HepG2 (cell line): Measurements from ENCODE around the gene NEAT1. TPM values are rescaled to one million over a fixed set of nuclear protein-coding genes. Genes with fewer than 3 reads are reported as not detected.
A peak's percentile ranks its signal among the peaks of the same experiment; 100 is the strongest.

Source experiments
- ARID5B ChIP-seq: IDR thresholded peaks from 2 replicates; pipeline ENCODE4 v1.4.0; 2020; ENCODE audit warnings: mild to moderate bottlenecking, missing genetic modification reagents
- ATF3 ChIP-seq: sonication (generic); formaldehyde crosslinking; IDR thresholded peaks from 2 replicates; pipeline ENCODE4 v1.4.0; 2020; ENCODE audit warnings: missing genetic modification reagents
- BATF2 ChIP-seq: sonication (generic); formaldehyde crosslinking; IDR thresholded peaks from 2 replicates; pipeline ENCODE4 v1.8.0; 2022; ENCODE audit warnings: mild to moderate bottlenecking, missing genetic modification reagents, moderate library complexity
- CENPT ChIP-seq: sonication (generic); formaldehyde crosslinking; IDR thresholded peaks from 2 replicates; pipeline ENCODE4 v1.8.0; 2022; ENCODE audit warnings: low read depth, mild to moderate bottlenecking, moderate library complexity, missing genetic modification reagents
- E2F5 ChIP-seq: sonication (generic); formaldehyde crosslinking; conservative IDR thresholded peaks from 2 replicates; pipeline ENCODE4 v1.4.0; 2020; ENCODE audit warnings: missing genetic modification reagents
- KDM3A ChIP-seq: IDR thresholded peaks from 2 replicates; pipeline ENCODE4 v1.6.1; 2018; ENCODE audit warnings: low read depth, missing compliant biosample characterization
- KLF13 ChIP-seq: sonication (generic); formaldehyde crosslinking; IDR thresholded peaks from 2 replicates; pipeline ENCODE4 v1.4.0; 2020; ENCODE audit warnings: mild to moderate bottlenecking, missing genetic modification reagents
- MED1 ChIP-seq: sonication (generic); formaldehyde crosslinking; IDR thresholded peaks from 2 replicates; pipeline ENCODE4 v1.4.0; 2020; ENCODE audit warnings: missing genetic modification reagents
- MTA1 ChIP-seq: sonication (generic); formaldehyde crosslinking; IDR thresholded peaks from 2 replicates; pipeline ENCODE4 v1.4.0; 2020; ENCODE audit warnings: missing genetic modification reagents, mild to moderate bottlenecking, borderline replicate concordance
- NCOA2 ChIP-seq: sonication (generic); formaldehyde crosslinking; IDR thresholded peaks from 2 replicates; pipeline ENCODE4 v1.8.0; 2022; ENCODE audit warnings: inconsistent platforms
- PITX1 ChIP-seq: sonication (generic); formaldehyde crosslinking; IDR thresholded peaks from 2 replicates; pipeline ENCODE4 v1.5.1; 2020; ENCODE audit warnings: mild to moderate bottlenecking, missing genetic modification reagents
- POLR2AphosphoS5 ChIP-seq: IDR thresholded peaks from 2 replicates; pipeline ENCODE4 v1.6.1; 2012; ENCODE audit warnings: low read depth, low read length
- RBFOX2 ChIP-seq: fragments of 200-400 bp; formaldehyde crosslinking; IDR thresholded peaks from 2 replicates; pipeline ENCODE4 v1.6.1; 2017; ENCODE audit warnings: low read depth, mild to moderate bottlenecking, low read length
- SOX6 ChIP-seq, 2 experiments: fragments of 450-650 bp in 1 of 2; sonication (generic) in 1 of 2; formaldehyde crosslinking in 1 of 2; IDR thresholded peaks; 2 replicates each; pipeline versions ENCODE4 v1.4.0 to v1.6.1; 2017 to 2020; ENCODE audit warnings: antibody characterized with exemption in 1 of 2, mild to moderate bottlenecking in 1 of 2, missing genetic modification reagents in 1 of 2
- THAP8 ChIP-seq: sonication (generic); formaldehyde crosslinking; IDR thresholded peaks from 2 replicates; pipeline ENCODE4 v1.5.1; 2020; ENCODE audit warnings: missing genetic modification reagents, mild to moderate bottlenecking, borderline replicate concordance
- TMF1 ChIP-seq: sonication (generic); formaldehyde crosslinking; IDR thresholded peaks from 2 replicates; pipeline ENCODE4 v1.8.1; 2022; ENCODE audit warnings: low read depth, missing genetic modification reagents
- ZNF24 ChIP-seq: fragments of 450-650 bp; IDR thresholded peaks from 2 replicates; pipeline ENCODE4 v1.6.1; 2017; ENCODE audit warnings: antibody characterized with exemption, mild to moderate bottlenecking
- ZNF354B ChIP-seq: sonication (generic); formaldehyde crosslinking; IDR thresholded peaks from 2 replicates; pipeline ENCODE4 v1.8.0; 2022; ENCODE audit warnings: mild to moderate bottlenecking, missing genetic modification reagents
- ZNF615 ChIP-seq: sonication (generic); formaldehyde crosslinking; IDR thresholded peaks from 2 replicates; pipeline ENCODE4 v1.5.0; 2020; ENCODE audit warnings: mild to moderate bottlenecking, missing genetic modification reagents, borderline replicate concordance
- ZNF619 ChIP-seq: sonication (generic); formaldehyde crosslinking; IDR thresholded peaks from 2 replicates; pipeline ENCODE4 v1.4.0; 2020; ENCODE audit warnings: mild to moderate bottlenecking, missing genetic modification reagents
- ZNF784 ChIP-seq: sonication (generic); formaldehyde crosslinking; IDR thresholded peaks from 2 replicates; pipeline ENCODE4 v1.5.1; 2020; ENCODE audit warnings: missing genetic modification reagents, mild to moderate bottlenecking, borderline replicate concordance
- polyA plus RNA-seq, 8 experiments: library from polyadenylated mRNA; depleted of rRNA in 3 of 8; stranded (reverse) in 7 of 8; unstranded in 1 of 8; fragments of >200 nt; fragmentation: Illumina TruSeq in 4 of 8; extraction: Trizol in 4 of 8; gene quantifications; 2 replicates each; pipeline versions ENCODE4 v1.2.1 to v1.2.3, GENCODE V29; 2011 to 2016; ENCODE audit warnings: low read depth in 4 of 8, missing spikeins in 1 of 8, mixed read lengths in 1 of 8; ENCODE audit not compliant: insufficient read depth in 1 of 8
- total RNA-seq, 5 experiments: library from RNA; depleted of rRNA; stranded (reverse); fragments of >200 nt; fragmentation: Illumina TruSeq; extraction: Trizol; gene quantifications; 2 replicates each; pipeline ENCODE4 v1.2.3, GENCODE V29; 2016; ENCODE audit warnings: low read depth in 1 of 5

The NEAT1 gene
- total and polyA plus RNA-seq, 2 of the 13 experiments (the other 11 are each of a cell fraction or from before 2014, with no cell fraction given), result 20.5 to 41.2 TPM

- peak; percentile 53 for TF ChIP-seq POLR2AphosphoS5
- no peak for TF ChIP-seq ZNF24
- no peak for TF ChIP-seq ZNF615
- TF ChIP-seq KDM3A, result no peak
- TF ChIP-seq MTA1 (CRISPR knock-in tag), result no peak
- no peak for TF ChIP-seq ZNF354B (CRISPR knock-in tag)
- TF ChIP-seq RBFOX2, result peak; percentile 60; the same call in 1 of the 2 replicates
- peak; percentile 96 for TF ChIP-seq ATF3
- peak; percentile 43; the same call in 1 of the 2 replicates for TF ChIP-seq PITX1 (CRISPR knock-in tag)
- TF ChIP-seq ZNF784 (CRISPR knock-in tag), result 0 out of 2 replicates have a peak, but pooled peaks have one; percentile 11
- peak; percentile 45; the same call in 1 of the 2 replicates for TF ChIP-seq NCOA2 (CRISPR knock-in tag)
- no peak for TF ChIP-seq BATF2 (CRISPR knock-in tag)
- TF ChIP-seq KLF13 (CRISPR knock-in tag), result no peak
- TF ChIP-seq TMF1 (CRISPR knock-in tag), result no peak
- no peak for TF ChIP-seq SOX6 (IDR thresholded peaks at IDR 0.05)
- TF ChIP-seq SOX6 (CRISPR knock-in tag; IDR thresholded peaks at IDR 0.05), result peak; percentile 50; the same call in 1 of the 2 replicates
- peak; percentile 25; the same call in 1 of the 2 replicates for TF ChIP-seq E2F5 (CRISPR knock-in tag)
- TF ChIP-seq ZNF619 (CRISPR knock-in tag), result no peak
- peak; percentile 78 for TF ChIP-seq ARID5B (CRISPR knock-in tag)
- TF ChIP-seq CENPT, result 0 out of 2 replicates have a peak, but pooled peaks have one; percentile 40
- TF ChIP-seq MED1 (CRISPR knock-in tag), result peak; percentile 93
- TF ChIP-seq THAP8 (CRISPR knock-in tag), result 0 out of 2 replicates have a peak, but pooled peaks have one; percentile 36
Measured at GRCh38 chr11:65421794-65422632, 585 bp upstream of the NEAT1 start (continued).
